ENCODE measurements around the gene CDH23. TPM values are rescaled to one million over a fixed set of nuclear protein-coding genes. Genes with fewer than 3 reads are reported as not detected.

The CDH23 gene
- total RNA-seq, 1 donor from 2014 or later, result not detected

DNA sequence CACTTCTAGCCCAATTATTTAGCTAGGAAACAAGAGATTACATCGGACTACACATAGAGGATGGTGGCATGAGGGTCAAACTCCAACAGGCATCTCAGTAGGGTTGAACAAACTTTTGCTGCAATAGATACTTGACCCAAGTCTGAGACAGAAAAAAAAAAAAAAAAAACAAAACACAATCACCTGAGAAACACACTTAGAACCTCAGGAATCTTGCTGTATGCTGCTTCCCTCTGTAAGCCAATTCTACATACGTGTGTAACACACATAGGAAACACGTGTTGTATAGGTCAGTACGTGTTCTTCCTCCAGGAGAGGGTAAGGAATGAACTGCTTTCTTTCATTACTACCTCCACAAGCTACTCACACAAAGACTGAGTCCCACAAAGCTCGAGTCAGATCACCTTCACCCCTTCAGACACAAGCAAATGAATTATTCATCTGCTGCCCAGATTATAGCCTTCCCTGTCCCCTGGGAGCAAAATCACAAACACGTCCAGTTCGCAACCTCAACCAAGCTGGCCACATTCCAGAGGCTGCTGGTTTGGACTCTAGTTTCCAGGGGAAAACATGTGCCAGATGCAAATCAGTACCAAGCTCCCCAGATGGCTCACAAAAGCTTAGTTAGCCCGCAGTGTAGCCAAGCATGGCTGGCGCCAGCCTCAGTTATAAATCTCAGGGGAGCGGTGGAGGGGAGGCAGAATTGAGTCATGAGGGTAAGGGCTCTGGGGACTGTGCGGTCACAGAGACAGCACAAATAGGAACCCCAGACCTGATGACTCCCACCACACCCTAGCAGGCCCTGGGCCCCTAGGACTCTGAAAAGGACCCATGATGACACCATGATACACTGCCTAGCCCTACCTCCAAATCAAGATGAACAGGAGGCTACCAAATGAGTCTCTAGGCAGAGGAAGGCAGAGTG is 439.2 kb downstream of the CDH23 start:
- H3K36me3 ChIP-seq (ENCODE audit: control insufficient read depth, insufficient read depth, low read length), result peaks cover 11% of the 10 kb centered on the region
- DNase-seq (ENCODE audit: low read depth) (no peak), FAIRE-seq (no peak)
- H3K4me3 ChIP-seq (ENCODE audit: low read depth, low read length), result no peak overlapping the region
- no peaks in the 10 kb centered on the region for H3K27me3 ChIP-seq (ENCODE audit: control insufficient read depth, insufficient read depth, low read length)
- TF ChIP-seq, protein P1, sequence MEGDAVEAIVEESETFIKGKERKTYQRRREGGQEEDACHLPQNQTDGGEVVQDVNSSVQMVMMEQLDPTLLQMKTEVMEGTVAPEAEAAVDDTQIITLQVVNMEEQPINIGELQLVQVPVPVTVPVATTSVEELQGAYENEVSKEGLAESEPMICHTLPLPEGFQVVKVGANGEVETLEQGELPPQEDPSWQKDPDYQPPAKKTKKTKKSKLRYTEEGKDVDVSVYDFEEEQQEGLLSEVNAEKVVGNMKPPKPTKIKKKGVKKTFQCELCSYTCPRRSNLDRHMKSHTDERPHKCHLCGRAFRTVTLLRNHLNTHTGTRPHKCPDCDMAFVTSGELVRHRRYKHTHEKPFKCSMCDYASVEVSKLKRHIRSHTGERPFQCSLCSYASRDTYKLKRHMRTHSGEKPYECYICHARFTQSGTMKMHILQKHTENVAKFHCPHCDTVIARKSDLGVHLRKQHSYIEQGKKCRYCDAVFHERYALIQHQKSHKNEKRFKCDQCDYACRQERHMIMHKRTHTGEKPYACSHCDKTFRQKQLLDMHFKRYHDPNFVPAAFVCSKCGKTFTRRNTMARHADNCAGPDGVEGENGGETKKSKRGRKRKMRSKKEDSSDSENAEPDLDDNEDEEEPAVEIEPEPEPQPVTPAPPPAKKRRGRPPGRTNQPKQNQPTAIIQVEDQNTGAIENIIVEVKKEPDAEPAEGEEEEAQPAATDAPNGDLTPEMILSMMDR (IDR thresholded peaks at IDR 0.05; ENCODE audit: insufficient read depth, low read length, severe bottlenecking), result no peak

DNA sequence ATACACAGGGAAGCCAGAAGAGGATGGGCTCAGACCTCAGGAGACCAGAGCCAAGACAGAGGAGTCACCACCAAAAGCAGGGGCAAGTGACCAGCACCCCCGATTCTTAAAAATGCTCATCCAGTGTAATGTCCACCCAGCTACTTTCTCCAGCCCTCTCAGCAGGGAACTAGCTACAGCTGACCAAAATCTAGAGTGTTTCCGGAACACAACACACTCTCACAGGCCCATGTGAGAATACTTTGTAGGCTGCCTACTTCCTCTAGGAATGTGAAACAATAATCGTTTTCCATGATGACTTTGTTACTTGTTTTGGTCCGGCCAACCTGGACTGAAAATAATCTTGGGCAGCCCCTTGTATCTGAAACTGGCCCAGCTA is 439.9 kb downstream of the CDH23 start:
- TF ChIP-seq, protein P1 (IDR thresholded peaks at IDR 0.05; ENCODE audit: insufficient read depth, low read length, severe bottlenecking), result no peak
- H3K4me3 ChIP-seq (ENCODE audit: low read depth, low read length), result no peak overlapping the region
- no peak for FAIRE-seq
- H3K27me3 ChIP-seq (ENCODE audit: control insufficient read depth, insufficient read depth, low read length), result no peaks in the 10 kb centered on the region
- no peak for DNase-seq (ENCODE audit: low read depth)
- peaks cover 6% of the 10 kb centered on the region for H3K36me3 ChIP-seq (ENCODE audit: control insufficient read depth, insufficient read depth, low read length)

DNA sequence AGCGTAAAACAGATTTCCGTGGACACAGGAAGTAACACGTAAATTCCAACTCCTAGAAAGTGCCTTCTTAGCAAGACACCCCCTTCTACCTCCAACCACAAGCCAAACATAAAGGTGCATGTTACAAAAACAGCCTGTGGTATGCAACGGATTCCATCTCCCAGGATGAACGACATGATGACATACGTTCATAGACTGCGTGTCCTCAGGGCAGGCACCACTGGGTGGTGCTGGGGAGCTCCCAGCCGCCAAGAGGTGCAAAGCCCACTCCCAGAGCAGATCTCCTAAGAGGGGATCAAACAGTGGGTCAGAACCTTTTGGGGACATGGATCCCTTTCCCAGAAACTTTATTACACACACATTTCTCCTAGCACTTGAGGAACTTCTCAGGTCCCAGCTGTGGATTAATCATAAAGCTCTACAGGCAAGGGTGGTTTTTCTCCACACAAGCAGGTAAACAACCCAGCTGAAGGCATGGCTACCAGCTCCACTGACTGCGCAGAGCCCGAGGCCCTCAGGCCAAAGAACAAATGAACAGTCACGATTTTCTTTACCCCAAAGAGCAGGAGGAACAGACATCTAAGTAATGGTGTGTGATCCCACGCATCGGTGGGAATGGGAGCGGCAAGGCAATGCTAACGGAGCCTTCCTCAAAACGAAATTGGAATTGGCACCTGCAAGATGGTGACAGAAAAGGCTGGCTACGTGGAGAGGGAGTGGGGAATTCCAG is 440.5 kb downstream of the CDH23 start:
- no peak for DNase-seq (ENCODE audit: low read depth)
- FAIRE-seq, result no peak
- TF ChIP-seq, protein P1 (IDR thresholded peaks at IDR 0.05; ENCODE audit: insufficient read depth, low read length, severe bottlenecking), result peak; percentile 38

DNA sequence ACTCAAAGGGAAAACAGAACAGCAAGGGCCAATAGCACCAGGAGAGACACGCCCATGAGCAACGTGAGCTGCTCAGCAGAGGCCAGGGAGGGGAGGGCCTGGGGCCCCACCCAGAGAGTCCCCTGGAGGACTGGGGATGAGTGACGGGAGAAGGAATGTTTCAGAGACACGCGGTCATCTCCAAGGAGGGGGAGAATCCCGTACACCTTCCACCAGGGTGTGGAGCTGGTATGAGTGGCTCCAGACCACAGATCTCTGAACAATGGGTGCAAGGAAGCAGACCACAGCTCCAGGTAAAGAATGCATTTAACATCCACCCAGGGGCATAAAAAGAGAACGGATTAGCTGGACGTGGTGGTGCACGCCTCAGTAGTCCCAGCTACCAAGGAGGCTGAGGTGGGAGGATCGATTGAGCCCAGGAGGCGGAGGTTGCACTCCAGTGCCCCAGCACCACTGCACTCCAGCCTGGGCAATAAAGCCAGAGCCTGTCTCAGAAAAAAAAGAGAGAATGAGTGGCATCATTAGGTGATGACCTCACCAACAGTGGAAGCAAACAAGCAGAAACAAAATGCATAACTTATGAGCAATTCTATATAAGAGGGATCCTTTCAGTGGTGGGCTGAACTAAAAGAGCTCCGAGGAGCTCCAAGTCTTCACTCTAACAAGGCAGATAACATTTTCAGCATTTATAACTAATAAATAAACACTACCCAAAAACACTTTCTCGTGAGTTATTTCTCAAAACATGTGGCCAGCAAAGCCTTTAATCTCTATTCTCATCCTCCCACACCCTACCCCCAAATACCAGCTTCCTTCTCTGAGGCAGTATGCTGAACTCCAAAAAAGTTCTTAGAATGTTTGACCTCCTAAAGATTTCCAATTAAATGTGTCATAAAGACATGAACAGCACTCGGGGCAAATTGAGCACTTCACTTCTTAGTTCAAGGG is 441.8 kb downstream of the CDH23 start:
- TF ChIP-seq, protein P1 (IDR thresholded peaks at IDR 0.05; ENCODE audit: insufficient read depth, low read length, severe bottlenecking), result no peak
- FAIRE-seq, result no peak
- H3K4me3 ChIP-seq (ENCODE audit: low read depth, low read length), result no peak overlapping the region
- H3K27me3 ChIP-seq (ENCODE audit: control insufficient read depth, insufficient read depth, low read length), result no peaks in the 10 kb centered on the region
- H3K36me3 ChIP-seq (ENCODE audit: control insufficient read depth, insufficient read depth, low read length), result peaks cover 5% of the 10 kb centered on the region
- DNase-seq (ENCODE audit: low read depth), result peak; percentile 84

More for the DNA sequence above, 440.5 kb downstream of the CDH23 start:
- Histone ChIP-seq H3K27me3 (ENCODE audit: control insufficient read depth, insufficient read depth, low read length) (no peaks in the 10 kb centered on the region), H3K4me3 (ENCODE audit: low read depth, low read length) (no peak overlapping the region), H3K36me3 (ENCODE audit: control insufficient read depth, insufficient read depth, low read length) (peaks cover 5% of the 10 kb centered on the region)

DNA sequence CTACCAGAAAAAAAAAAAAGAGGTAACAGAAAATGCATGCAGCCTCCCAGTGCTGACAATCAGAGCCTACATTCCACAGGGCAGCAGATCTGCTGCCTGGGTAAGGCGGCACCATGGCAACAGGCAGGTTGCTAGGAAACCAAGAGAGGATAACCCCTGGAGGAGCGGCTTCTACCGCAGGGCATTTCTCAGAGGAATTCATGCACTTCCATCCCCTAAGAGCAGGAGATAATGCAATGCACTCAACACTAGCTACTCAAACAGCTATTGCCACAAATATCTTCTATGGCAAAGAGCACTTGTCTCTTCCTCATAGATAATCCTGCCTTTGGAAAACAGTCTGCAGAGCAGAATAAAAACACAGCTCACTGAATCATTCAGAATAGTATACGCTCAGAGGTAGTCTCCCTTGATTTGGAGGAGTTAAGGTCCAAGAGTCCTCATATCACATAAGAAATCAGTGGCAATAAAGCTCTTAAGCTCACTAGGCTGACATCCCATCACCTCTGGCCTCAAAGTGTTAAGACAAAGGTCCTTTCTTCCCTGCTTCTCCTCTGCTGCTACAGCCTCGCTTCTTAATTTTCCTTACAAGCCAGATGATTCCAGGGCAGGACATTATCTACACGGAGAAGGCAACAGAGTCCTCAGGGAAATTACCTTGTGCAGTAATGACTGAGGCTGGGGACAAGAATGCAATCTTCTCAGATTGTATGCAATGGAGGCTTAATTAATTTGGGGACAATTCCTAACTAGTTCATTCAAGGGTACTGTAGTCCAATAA is 443.6 kb downstream of the CDH23 start:
- Histone ChIP-seq H3K36me3 (ENCODE audit: control insufficient read depth, insufficient read depth, low read length) (peaks cover 4% of the 10 kb centered on the region), H3K4me3 (ENCODE audit: low read depth, low read length) (no peak overlapping the region), H3K27me3 (ENCODE audit: control insufficient read depth, insufficient read depth, low read length) (no peaks in the 10 kb centered on the region)
- FAIRE-seq (no peak), DNase-seq (ENCODE audit: low read depth) (peak; percentile 62)
- TF ChIP-seq, protein P1 (IDR thresholded peaks at IDR 0.05; ENCODE audit: insufficient read depth, low read length, severe bottlenecking), result no peak
